ENCODE data around the gene EIF2S2. TPM values are rescaled to one million over a fixed set of nuclear protein-coding genes. Genes with fewer than 3 reads are reported as not detected.

EIF2S2 gene
- total RNA-seq, 1 donor from 2014 or later, result 43.8 TPM

- no peak for DNase-seq
Measured at GRCh38 chr20:34062570-34063482, 49.2 kb downstream of the EIF2S2 start.

GRCh38 chr20:34061695-34062094, 50.3 kb downstream of the EIF2S2 start:
- DNase-seq, result no peak

GRCh38 chr20:34060970-34061369, 51.1 kb downstream of the EIF2S2 start:
- DNase-seq, result no peak

- no peak for DNase-seq
Measured at GRCh38 chr20:34058831-34059230, 53.2 kb downstream of the EIF2S2 start.

- DNase-seq, result no peak
Measured at GRCh38 chr20:34055290-34055689, 56.8 kb downstream of the EIF2S2 start.

GRCh38 chr20:34052414-34052813, 59.6 kb downstream of the EIF2S2 start:
- DNase-seq, result no peak

GRCh38 chr20:34049897-34050695, 61.9 kb downstream of the EIF2S2 start:
- no peak for DNase-seq

- no peak for DNase-seq
Measured at GRCh38 chr20:34049389-34049788, 62.7 kb downstream of the EIF2S2 start.

GRCh38 chr20:34047917-34048316, 64.1 kb downstream of the EIF2S2 start:
- DNase-seq, result no peak

GRCh38 chr20:34047010-34047687, 64.9 kb downstream of the EIF2S2 start:
- no peak for DNase-seq

GRCh38 chr20:34045930-34046725, 65.9 kb downstream of the EIF2S2 start:
- DNase-seq, result no peak

- no peak for DNase-seq
Measured at GRCh38 chr20:34045294-34045693, 66.7 kb downstream of the EIF2S2 start.

GRCh38 chr20:34043025-34043424, 69.0 kb downstream of the EIF2S2 start:
- DNase-seq, result no peak

- DNase-seq, result no peak
Measured at GRCh38 chr20:34042262-34042661, 69.8 kb downstream of the EIF2S2 start.

- no peak for DNase-seq
Measured at GRCh38 chr20:34041226-34041625, 70.8 kb downstream of the EIF2S2 start.

- no peak for DNase-seq
Measured at GRCh38 chr20:34040300-34040995, 71.6 kb downstream of the EIF2S2 start.

Small RNA genes lying within 50 kb of the gene (small RNA-seq; reads per million reads assigned to genes)
- gene MIR4755, result not detected

Other genes with a start within 250 kb of the EIF2S2 start
- gene RALY, start 118.3 kb downstream of the EIF2S2 start, total RNA-seq, result 56.8 TPM
- gene ASIP, start 129.2 kb upstream of the EIF2S2 start, total RNA-seq, result not detected
- 42.9 TPM for gene AHCY, start 191.1 kb upstream of the EIF2S2 start, total RNA-seq